ENCODE data around the gene RNASEH2C.
"Not testable (repeated sequence)": the region's sequence is repeated elsewhere in the genome, so short reads cannot be mapped to it uniquely, and the experiment has no call there.

Gene RNASEH2C

DNA sequence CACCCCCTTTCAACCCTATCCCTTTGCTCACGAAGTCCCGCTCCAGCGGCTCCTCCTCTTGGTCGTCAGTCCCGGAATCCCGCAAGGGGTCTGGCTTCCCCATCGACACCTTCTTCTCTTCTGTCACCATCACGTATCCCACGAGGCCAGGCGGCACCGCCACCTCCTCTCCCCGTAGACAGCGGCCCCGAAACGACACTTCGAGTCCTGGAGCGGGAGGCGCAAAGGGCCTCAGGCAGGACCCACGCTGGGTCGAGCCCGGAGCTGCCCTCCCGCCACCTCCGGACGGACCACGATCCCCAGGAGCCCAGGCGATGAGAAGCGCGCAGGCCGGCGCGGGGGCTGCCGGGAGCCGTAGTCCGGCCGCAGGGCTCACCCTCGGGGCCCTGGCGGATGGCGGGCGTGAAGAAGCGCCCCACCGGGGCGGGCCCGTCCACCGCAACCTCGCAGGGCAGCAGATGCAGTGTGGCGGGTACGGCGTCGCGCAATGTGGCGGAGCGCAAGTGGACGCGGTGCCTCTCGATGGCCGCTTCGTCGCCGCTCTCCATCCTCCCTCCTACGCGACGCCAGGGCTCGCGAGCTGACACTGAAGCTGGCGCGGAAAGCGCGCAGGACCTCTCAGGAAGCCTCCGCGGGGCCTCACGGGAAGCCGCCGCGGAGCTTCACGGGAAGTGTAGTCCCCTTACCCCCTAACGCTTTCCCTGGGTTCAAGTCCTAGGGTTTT, at the start of gene RNASEH2C:
TSS of gene RNASEH2C (minus strand) at position 588 of the 724 bp plus-strand sequence. CDS start at position 548, 40 bp downstream.
- peak; percentile 23 to 66 for DNase-seq (ENCODE audit: extremely low read depth in 1 of 2, low read depth in 1 of 2)

GRCh38 chr11:65767806-65768205, 47.2 kb upstream of the RNASEH2C start:
- not testable (repeated sequence) for DNase-seq (ENCODE audit: extremely low read depth in 1 of 2, low read depth in 1 of 2)

DNA sequence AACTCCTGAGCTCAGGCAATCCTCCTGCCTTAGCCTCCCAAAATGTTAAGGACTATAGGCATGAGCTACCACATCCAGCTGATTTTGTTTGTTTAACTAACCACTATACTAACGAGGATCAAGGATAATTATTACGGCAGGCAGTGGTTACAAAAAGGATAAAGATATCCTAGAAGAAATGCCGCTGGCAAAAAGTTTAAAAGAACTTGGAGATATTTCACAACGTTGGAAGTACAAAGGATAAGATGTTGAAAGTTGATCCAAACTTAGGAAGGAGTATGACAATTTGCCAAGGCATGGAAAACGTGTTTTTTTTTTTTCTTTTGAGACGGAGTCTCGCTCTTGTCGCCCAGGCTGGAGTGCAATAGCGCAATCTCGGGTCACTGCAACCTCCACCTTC, 46.8 kb upstream of the RNASEH2C start:
- no peak for DNase-seq (ENCODE audit: extremely low read depth in 1 of 2, low read depth in 1 of 2)

- no peak for DNase-seq (ENCODE audit: extremely low read depth in 1 of 2, low read depth in 1 of 2)
Measured at GRCh38 chr11:65766535-65766934, 45.9 kb upstream of the RNASEH2C start.

GRCh38 chr11:65764434-65764833, 43.8 kb upstream of the RNASEH2C start:
- DNase-seq (ENCODE audit: extremely low read depth in 1 of 2, low read depth in 1 of 2), result no peak

- DNase-seq (ENCODE audit: extremely low read depth in 1 of 2, low read depth in 1 of 2), result not testable (repeated sequence)
Measured at GRCh38 chr11:65762816-65763215, 42.2 kb upstream of the RNASEH2C start.

DNA sequence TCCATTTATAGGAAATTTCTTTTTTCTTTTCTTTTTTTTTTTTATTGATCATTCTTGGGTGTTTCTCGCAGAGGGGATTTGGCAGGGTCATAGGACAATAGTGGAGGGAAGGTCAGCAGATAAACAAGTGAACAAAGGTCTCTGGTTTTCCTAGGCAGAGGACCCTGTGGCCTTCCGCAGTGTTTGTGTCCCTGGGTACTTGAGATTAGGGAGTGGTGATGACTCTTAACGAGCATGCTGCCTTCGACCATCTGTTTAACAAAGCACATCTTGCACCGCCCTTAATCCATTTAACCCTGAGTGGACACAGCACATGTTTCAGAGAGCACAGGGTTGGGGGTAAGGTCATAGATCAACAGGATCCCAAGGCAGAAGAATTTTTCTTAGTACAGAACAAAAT, 41.6 kb upstream of the RNASEH2C start:
- not testable (repeated sequence) for DNase-seq (ENCODE audit: extremely low read depth in 1 of 2, low read depth in 1 of 2)

GRCh38 chr11:65745049-65745448, 24.5 kb upstream of the RNASEH2C start:
- DNase-seq (ENCODE audit: extremely low read depth in 1 of 2, low read depth in 1 of 2), result no peak

- DNase-seq (ENCODE audit: extremely low read depth in 1 of 2, low read depth in 1 of 2), result no peak
Measured at GRCh38 chr11:65744699-65745042, 24.1 kb upstream of the RNASEH2C start.

GRCh38 chr11:65744026-65744698, 23.6 kb upstream of the RNASEH2C start:
- DNase-seq (ENCODE audit: extremely low read depth in 1 of 2, low read depth in 1 of 2), result no peak

DNA sequence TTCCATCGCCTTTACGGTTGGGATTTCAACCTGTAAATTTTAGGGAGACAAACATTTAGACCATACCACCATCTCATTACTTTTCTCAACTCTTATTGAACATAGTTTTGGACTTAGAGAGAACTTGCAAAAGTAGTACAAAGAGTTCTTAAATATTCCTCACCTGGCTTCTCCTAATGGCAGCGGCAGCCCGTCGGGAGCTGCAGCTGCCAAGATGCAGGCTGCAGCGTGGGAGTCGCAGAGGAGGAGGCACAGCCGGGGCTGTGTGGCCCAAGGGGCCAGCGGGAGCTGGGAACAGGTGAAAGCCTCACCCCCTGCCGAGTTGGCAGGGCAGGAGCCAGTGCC, 23.1 kb upstream of the RNASEH2C start:
- DNase-seq (ENCODE audit: extremely low read depth in 1 of 2, low read depth in 1 of 2), result no peak

GRCh38 chr11:65742353-65742752, 21.8 kb upstream of the RNASEH2C start:
- DNase-seq (ENCODE audit: extremely low read depth in 1 of 2, low read depth in 1 of 2), result no peak

DNA sequence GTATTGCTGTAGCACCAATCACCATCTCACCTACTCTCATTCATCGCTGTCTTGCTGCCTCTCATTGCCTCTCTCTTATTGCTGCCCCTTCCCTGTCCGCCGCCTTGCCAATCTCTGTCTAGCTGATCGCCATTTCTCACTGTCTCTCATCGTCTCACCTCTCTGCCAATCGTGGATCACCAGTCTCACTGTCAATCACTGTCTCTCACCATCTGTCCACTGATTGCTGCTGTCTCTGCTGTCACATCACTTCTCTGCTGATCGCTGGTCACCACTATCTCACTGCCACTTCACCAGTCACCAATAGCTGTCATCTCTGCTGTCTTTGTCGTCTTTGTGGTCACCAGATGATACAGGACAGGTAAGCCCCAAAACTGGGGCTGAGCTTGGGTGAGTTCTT, 20.6 kb upstream of the RNASEH2C start:
- DNase-seq (ENCODE audit: extremely low read depth in 1 of 2, low read depth in 1 of 2), result no peak

DNA sequence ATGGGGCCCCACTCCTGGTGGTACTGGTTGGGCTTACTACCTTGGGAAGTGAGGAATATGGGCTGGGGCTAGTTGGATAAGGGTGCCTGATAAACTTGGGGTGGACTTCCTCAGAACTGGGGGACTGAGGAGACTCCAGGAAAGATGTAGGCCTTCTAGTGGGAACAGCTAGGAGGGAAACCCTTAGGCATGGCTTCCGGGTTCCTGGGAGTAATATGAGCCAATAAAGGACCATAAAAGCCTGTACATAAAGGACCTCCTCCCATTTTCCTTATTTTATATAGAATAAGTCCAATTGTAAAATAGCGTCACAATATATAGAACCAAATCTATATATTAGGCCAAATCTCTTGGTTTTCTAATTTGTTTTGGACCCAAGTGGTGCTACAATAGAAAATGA, 18.4 kb upstream of the RNASEH2C start:
- no peak for DNase-seq (ENCODE audit: extremely low read depth in 1 of 2, low read depth in 1 of 2)

- DNase-seq (ENCODE audit: extremely low read depth in 1 of 2, low read depth in 1 of 2), result no peak
Measured at GRCh38 chr11:65736810-65737209, 16.2 kb upstream of the RNASEH2C start.

DNA sequence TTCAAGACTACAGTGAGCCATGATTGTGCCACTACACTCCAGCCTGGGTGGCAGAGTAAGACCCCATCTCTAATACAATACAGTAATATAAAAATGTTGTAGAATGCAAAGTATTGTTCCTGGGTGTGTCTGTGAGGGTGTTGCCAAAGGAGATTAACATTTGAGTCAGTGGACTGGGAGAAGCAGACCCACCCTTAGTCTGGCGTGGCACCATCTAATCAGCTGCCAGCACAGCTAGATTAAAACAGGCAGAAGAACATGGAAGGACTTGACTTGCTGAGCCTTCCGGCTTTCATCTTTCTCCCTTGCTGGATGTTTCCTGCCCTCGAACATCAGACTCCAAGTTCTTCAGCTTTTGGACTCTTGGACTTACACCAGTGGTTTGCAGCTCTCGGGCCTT, 14.5 kb upstream of the RNASEH2C start:
- DNase-seq (ENCODE audit: extremely low read depth in 1 of 2, low read depth in 1 of 2), result not testable (repeated sequence)

DNA sequence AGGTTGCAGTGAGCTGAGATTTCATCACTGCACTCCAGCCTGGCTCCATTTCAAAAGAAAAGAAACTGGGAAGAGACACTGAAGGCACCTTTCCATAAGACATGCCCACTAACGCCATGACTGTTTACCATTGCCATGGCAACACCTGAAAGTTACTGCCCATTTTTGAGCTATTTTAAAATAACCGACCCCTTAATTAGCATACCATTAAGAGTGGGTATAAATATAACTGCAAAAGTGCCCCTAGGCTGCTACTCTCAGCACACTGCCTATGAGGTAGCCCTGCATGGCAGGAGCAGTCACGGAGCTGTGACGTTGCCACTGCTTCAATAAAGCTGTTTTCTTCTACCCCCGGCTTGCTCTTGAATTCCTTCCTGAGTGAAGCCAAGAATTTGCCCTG, 9.9 kb upstream of the RNASEH2C start:
- DNase-seq (ENCODE audit: extremely low read depth in 1 of 2, low read depth in 1 of 2), result no peak

- DNase-seq (ENCODE audit: extremely low read depth in 1 of 2, low read depth in 1 of 2), result no peak
Measured at GRCh38 chr11:65727865-65728264, 7.3 kb upstream of the RNASEH2C start.

DNA sequence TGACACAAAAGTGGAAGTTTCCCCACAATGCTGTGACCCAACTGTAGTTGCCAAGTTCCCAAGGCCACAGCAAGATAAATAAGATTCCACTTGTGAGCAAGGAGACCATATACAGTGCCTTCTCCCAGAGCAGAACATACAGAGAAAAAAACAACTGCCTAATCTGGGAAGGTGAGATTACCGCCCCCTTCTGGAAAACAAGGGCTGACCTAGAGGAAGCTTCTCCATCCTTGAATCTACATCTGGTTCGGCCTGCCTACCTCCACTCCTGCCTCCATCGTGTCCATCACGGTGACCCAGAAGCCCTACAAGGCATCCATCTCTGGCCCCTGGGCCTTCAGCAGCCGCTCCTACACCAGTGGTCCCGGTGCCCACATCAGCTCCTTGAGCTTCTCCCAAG, 6.1 kb upstream of the RNASEH2C start:
- DNase-seq (ENCODE audit: extremely low read depth in 1 of 2, low read depth in 1 of 2), result no peak

- DNase-seq (ENCODE audit: extremely low read depth in 1 of 2, low read depth in 1 of 2), result no peak
Measured at GRCh38 chr11:65722261-65722660, 1.7 kb upstream of the RNASEH2C start.

DNA sequence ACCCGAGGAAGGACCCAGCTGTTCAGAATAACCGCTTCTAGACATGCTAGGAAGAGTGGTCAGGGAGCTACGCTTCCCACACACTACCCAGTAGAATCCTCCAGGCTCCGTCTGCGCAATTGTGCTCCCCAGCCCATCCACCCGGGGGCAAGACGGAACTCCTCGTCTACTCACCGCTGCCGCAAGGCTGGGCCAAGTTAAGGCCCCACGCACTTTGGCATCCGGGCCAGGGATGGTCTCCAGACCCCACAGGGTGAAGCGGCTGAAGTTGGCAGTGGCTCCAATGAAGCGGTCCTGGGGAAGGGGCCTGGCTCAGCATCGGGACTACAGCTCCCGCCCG, 757 bp downstream of the RNASEH2C start:
- no peak for DNase-seq (ENCODE audit: extremely low read depth in 1 of 2, low read depth in 1 of 2)

- DNase-seq (ENCODE audit: extremely low read depth in 1 of 2, low read depth in 1 of 2), result no peak
Measured at GRCh38 chr11:65718964-65719492, 1.6 kb downstream of the RNASEH2C start.

- DNase-seq (ENCODE audit: extremely low read depth in 1 of 2, low read depth in 1 of 2), result no peak
Measured at GRCh38 chr11:65718531-65718930, 2.1 kb downstream of the RNASEH2C start.
